Calu3 (cell line): ENCODE results near the gene PCP4. TPM values are rescaled to one million over a fixed set of nuclear protein-coding genes. Genes with fewer than 3 reads are reported as not detected.

Source experiments
- BruUV-seq: library from RNA; stranded (reverse); fragments of 400-500 nt; replicated peaks from 2 replicates; lab custom pipeline; 2021; lab: Mats Ljungman, UMichigan
- CTCF ChIA-PET: fragments of 300-600 bp; sonication (Branson Sonifier 250); formaldehyde crosslinking; loops from one replicate; lab custom pipeline; 2022; ENCODE audit warnings: antibody characterized with exemption; lab: Charles Lee
- DNase-seq: peaks from one replicate; pipeline ENCODE4 v3.0.0; 2022
- H3K27ac Mint-ChIP-seq: one replicate; pipeline ENCODE4 v1.8.0; 2022; ENCODE audit warnings: mixed read lengths; ENCODE audit not compliant: unreplicated experiment
- H3K27me3 Mint-ChIP-seq: one replicate; pipeline ENCODE4 v1.8.0; 2022; ENCODE audit warnings: mixed read lengths; ENCODE audit not compliant: unreplicated experiment
- H3K36me3 Mint-ChIP-seq: one replicate; pipeline ENCODE4 v1.8.0; 2022; ENCODE audit warnings: mild to moderate bottlenecking, moderate library complexity, mixed read lengths; ENCODE audit not compliant: insufficient read depth, unreplicated experiment
- H3K4me1 Mint-ChIP-seq: one replicate; pipeline ENCODE4 v1.8.0; 2022; ENCODE audit warnings: mild to moderate bottlenecking, low read depth, mixed read lengths; ENCODE audit not compliant: unreplicated experiment
- H3K4me3 Mint-ChIP-seq: one replicate; pipeline ENCODE4 v1.8.0; 2022; ENCODE audit warnings: mild to moderate bottlenecking, low read depth, moderate library complexity, mixed read lengths; ENCODE audit not compliant: unreplicated experiment
- H3K9me3 Mint-ChIP-seq: one replicate; pipeline ENCODE4 v1.8.0; 2022; ENCODE audit warnings: low read depth, mixed read lengths; ENCODE audit not compliant: unreplicated experiment
- intact Hi-C: fragments of 100-400 bp; cut with micrococcal nuclease; formaldehyde crosslinking; loops from one replicate; pipeline ENCODE4 v1.10.0; 2022; ENCODE audit not compliant: unreplicated experiment
- total RNA-seq: library from RNA; stranded (reverse); gene quantifications from 2 replicates; pipeline ENCODE4 v1.2.3, GENCODE V29; 2022
- TF ChIP-seq, protein P1 (sequence below): fragments of 200-600 bp; IDR thresholded peaks from one replicate; pipeline ENCODE4 v1.8.0; 2022; ENCODE audit warnings: antibody characterized with exemption; ENCODE audit not compliant: unreplicated experiment

Gene PCP4
- total RNA-seq, 1 experiment from 2014 or later: not detected

DNA sequence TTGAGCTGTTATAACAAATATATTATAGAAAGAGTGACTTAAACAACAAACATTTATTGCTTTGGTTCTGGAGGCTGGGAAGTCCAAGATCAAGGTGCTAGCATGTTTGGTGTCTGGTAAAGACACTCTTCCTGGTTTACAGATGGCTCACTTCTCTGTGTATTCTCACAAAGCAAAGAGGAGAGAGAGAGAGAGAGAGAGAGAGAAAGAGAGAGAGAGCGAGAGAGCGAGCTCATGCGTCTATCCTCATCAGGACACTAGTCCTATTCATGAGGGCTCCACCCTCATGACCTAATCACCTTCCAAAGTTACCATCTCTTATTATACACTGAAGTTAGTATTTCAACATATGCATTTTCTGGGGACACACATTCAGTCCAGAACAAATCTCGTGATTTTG lies 32.7 kb upstream of the PCP4 start:
- CTCF ChIA-PET: no interaction called here
- no peaks in the 10 kb centered on the region for H3K4me1 Mint-ChIP-seq
- intact Hi-C loops: no loop called here
- TF ChIP-seq, protein P1, sequence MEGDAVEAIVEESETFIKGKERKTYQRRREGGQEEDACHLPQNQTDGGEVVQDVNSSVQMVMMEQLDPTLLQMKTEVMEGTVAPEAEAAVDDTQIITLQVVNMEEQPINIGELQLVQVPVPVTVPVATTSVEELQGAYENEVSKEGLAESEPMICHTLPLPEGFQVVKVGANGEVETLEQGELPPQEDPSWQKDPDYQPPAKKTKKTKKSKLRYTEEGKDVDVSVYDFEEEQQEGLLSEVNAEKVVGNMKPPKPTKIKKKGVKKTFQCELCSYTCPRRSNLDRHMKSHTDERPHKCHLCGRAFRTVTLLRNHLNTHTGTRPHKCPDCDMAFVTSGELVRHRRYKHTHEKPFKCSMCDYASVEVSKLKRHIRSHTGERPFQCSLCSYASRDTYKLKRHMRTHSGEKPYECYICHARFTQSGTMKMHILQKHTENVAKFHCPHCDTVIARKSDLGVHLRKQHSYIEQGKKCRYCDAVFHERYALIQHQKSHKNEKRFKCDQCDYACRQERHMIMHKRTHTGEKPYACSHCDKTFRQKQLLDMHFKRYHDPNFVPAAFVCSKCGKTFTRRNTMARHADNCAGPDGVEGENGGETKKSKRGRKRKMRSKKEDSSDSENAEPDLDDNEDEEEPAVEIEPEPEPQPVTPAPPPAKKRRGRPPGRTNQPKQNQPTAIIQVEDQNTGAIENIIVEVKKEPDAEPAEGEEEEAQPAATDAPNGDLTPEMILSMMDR: no peak
- peaks cover 19% of the 10 kb centered on the region for H3K27me3 Mint-ChIP-seq
- no peaks in the 10 kb centered on the region for H3K9me3 Mint-ChIP-seq
- no peaks in the 10 kb centered on the region for H3K36me3 Mint-ChIP-seq
- no peak for DNase-seq
- H3K27ac Mint-ChIP-seq: no peak overlapping the region
- no TSS peak for BruUV-seq
- H3K4me3 Mint-ChIP-seq: no peak overlapping the region

DNA sequence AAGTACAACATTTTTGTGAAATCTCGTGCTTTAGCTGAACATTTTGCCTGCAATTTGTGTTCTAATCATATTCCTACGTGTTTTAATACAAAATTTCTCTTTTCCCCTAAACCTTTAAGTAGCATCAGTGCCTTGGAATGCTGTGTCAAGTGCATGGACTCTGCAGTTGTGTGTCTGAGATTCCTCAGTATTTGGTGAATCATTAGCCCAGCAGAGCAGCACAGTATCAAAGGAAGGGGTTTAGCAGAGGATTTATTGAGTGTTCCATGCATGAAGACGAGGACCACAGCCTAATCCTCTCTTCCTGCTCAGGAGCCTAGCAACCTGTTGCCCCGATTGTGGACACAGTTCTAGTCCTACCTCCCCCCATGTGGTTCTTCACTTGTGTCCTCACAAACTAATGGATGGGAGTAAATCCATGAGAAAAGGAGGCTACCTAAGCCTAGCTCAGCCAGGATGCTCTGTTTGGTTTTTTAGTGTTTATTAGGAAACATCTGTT lies 29.3 kb upstream of the PCP4 start:
- H3K36me3 Mint-ChIP-seq: no peaks in the 10 kb centered on the region
- no peak overlapping the region for H3K4me3 Mint-ChIP-seq
- no peaks in the 10 kb centered on the region for H3K4me1 Mint-ChIP-seq
- peaks cover 3% of the 10 kb centered on the region for H3K9me3 Mint-ChIP-seq
- no TSS peak for BruUV-seq
- CTCF ChIA-PET: no interaction called here
- DNase-seq: no peak
- TF ChIP-seq, protein P1: no peak
- no peak overlapping the region for H3K27ac Mint-ChIP-seq
- peaks cover 25% of the 10 kb centered on the region for H3K27me3 Mint-ChIP-seq
- intact Hi-C loops: no loop called here

DNA sequence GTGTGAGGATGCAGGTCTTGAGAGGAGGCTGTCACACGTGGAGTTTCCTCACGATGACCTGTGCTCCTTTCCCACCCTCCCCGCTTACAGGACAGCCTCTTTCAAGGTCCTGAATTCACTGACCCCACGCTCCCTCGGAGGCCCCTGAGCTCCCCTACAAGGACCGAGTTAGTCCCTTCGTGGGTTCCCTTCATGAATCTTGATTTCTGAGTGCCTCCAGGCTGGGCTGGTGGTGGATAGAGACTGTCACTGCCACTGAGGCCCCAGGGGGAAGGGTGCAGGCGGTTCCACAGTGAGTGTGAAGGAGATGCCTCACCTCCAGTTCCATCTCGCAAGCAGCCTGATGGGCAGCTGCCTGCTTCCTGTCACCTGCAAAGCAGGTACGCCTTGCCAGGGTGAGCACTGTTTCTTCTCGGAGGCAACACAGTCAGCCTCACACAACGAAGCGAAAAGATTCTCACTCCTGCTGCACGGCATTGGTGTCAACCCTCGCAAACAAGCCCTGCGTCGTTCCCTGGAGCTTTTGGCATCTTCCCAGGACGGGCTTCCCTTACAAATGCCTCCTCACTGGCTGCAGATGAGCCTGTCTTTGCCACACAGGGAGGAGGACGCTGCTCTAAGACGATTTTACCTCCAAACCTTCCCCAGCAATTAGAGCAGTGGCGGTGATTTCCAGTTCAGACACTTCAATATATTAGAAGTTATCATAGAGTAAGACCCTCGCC lies 26.7 kb upstream of the PCP4 start:
- no TSS peak for BruUV-seq
- peaks cover 3% of the 10 kb centered on the region for H3K9me3 Mint-ChIP-seq
- H3K27ac Mint-ChIP-seq: no peak overlapping the region
- no peaks in the 10 kb centered on the region for H3K4me1 Mint-ChIP-seq
- CTCF ChIA-PET: no interaction called here
- peaks cover 31% of the 10 kb centered on the region for H3K27me3 Mint-ChIP-seq
- H3K4me3 Mint-ChIP-seq: no peak overlapping the region
- TF ChIP-seq, protein P1: no peak
- intact Hi-C loops: no loop called here
- no peaks in the 10 kb centered on the region for H3K36me3 Mint-ChIP-seq
- no peak for DNase-seq

DNA sequence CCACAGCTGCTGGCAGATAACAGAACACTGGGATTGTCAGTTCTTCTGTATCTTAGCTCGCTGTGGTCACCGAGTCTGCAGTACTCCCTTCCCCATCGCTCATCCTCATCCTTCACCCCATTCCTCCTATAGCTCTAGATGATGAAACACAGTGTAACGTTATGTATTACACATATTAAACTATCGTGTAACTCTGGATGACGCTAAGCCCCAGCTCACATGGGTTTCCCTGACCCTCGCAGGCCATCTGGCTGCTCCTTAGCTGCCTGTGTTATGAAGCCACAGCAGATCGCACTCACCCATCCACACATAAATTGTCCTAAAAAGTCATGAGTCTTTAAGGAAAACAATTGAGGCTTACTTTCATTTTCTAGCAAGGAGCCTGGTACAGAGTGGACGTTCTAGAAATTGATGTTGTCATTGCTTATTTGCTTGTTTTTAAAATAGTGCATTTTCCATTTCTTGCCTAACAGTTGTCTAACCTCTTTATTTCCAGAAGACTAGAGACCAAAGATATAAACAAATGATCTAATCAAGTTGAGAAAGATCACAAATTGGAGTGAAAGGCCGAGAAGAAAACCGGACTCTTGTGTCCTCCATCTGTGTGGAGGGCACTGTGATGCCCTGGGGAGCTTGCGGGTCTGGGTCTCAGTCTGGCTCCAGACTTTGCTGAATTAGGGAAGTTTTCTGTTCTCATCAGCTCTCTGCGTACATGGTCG lies 24.3 kb upstream of the PCP4 start:
- intact Hi-C loops: no loop called here
- Mint-ChIP-seq H3K27me3 (peaks cover 28% of the 10 kb centered on the region), H3K36me3 (no peaks in the 10 kb centered on the region), H3K9me3 (peaks cover 3% of the 10 kb centered on the region), H3K27ac (no peak overlapping the region), H3K4me3 (no peak overlapping the region), H3K4me1 (no peaks in the 10 kb centered on the region)
- DNase-seq: no peak
- CTCF ChIA-PET: no interaction called here
- TF ChIP-seq, protein P1: no peak
- no TSS peak for BruUV-seq
